ENCODE results near the gene MYO5B.

The MYO5B gene

GRCh38 chr18:50188652-50189051 is 6.3 kb downstream of the MYO5B start:
- no peak for DNase-seq (ENCODE audit: low read depth)

- no peak for DNase-seq (ENCODE audit: low read depth)
Measured at GRCh38 chr18:50187659-50188058, 7.3 kb downstream of the MYO5B start.

GRCh38 chr18:50186385-50186784 is 8.6 kb downstream of the MYO5B start:
- DNase-seq (ENCODE audit: low read depth), result no peak

- no peak for DNase-seq (ENCODE audit: low read depth)
Measured at GRCh38 chr18:50183556-50183955, 11.4 kb downstream of the MYO5B start.

GRCh38 chr18:50182511-50182910 is 12.4 kb downstream of the MYO5B start:
- no peak for DNase-seq (ENCODE audit: low read depth)

- DNase-seq (ENCODE audit: low read depth), result no peak
Measured at GRCh38 chr18:50181590-50181989, 13.4 kb downstream of the MYO5B start.

- DNase-seq (ENCODE audit: low read depth), result no peak
Measured at GRCh38 chr18:50179465-50179864, 15.5 kb downstream of the MYO5B start.

- no peak for DNase-seq (ENCODE audit: low read depth)
Measured at GRCh38 chr18:50177294-50177992, 17.5 kb downstream of the MYO5B start.

- no peak for DNase-seq (ENCODE audit: low read depth)
Measured at GRCh38 chr18:50172367-50172766, 22.6 kb downstream of the MYO5B start.

- DNase-seq (ENCODE audit: low read depth), result no peak
Measured at GRCh38 chr18:50171406-50171805, 23.5 kb downstream of the MYO5B start.

- no peak for DNase-seq (ENCODE audit: low read depth)
Measured at GRCh38 chr18:50170004-50170403, 24.9 kb downstream of the MYO5B start.

- no peak for DNase-seq (ENCODE audit: low read depth)
Measured at GRCh38 chr18:50169149-50169548, 25.8 kb downstream of the MYO5B start.

- DNase-seq (ENCODE audit: low read depth), result no peak
Measured at GRCh38 chr18:50167966-50168365, 27.0 kb downstream of the MYO5B start.

- no peak for DNase-seq (ENCODE audit: low read depth)
Measured at GRCh38 chr18:50166901-50167300, 28.0 kb downstream of the MYO5B start.

- no peak for DNase-seq (ENCODE audit: low read depth)
Measured at GRCh38 chr18:50163505-50163904, 31.4 kb downstream of the MYO5B start.

- DNase-seq (ENCODE audit: low read depth), result no peak
Measured at GRCh38 chr18:50162486-50163304, 32.3 kb downstream of the MYO5B start.

GRCh38 chr18:50161597-50162205 is 33.2 kb downstream of the MYO5B start:
- DNase-seq (ENCODE audit: low read depth), result no peak

GRCh38 chr18:50159654-50160046 is 35.3 kb downstream of the MYO5B start:
- DNase-seq (ENCODE audit: low read depth), result no peak

GRCh38 chr18:50158866-50159653 is 35.9 kb downstream of the MYO5B start:
- no peak for DNase-seq (ENCODE audit: low read depth)

GRCh38 chr18:50155406-50155805 is 39.5 kb downstream of the MYO5B start:
- DNase-seq (ENCODE audit: low read depth), result no peak

GRCh38 chr18:50154420-50154819 is 40.5 kb downstream of the MYO5B start:
- no peak for DNase-seq (ENCODE audit: low read depth)

- DNase-seq (ENCODE audit: low read depth), result no peak
Measured at GRCh38 chr18:50152900-50153299, 42.0 kb downstream of the MYO5B start.

Data from HS-5 (cell line).